Gastrocnemius medialis (tissue), 4 donors: ENCODE measurements around the gene CBARP. TPM values are rescaled to one million over a fixed set of nuclear protein-coding genes. Genes with fewer than 3 reads are reported as not detected.
A peak's percentile ranks its signal among the peaks of the same experiment; 100 is the strongest.

Experiments used
- ATAC-seq, 2 donors: fragments of 150-250 bp; one replicate each; pipeline ENCODE4 v1.9.1; 2016
- DNase-seq, 2 donors: peaks; one replicate each; pipeline ENCODE4 v3.0.0-alpha.2; 2019
- H3K27ac ChIP-seq, 4 donors: fragments of 200-600 bp; sonication (generic); 1 replicate in 1 of 4; 2 replicates in 3 of 4; pipeline ENCODE4 v1.5.1; 2016 to 2018; ENCODE audit warnings: mild to moderate bottlenecking in 2 of 4, moderate library complexity in 1 of 4
- H3K27me3 ChIP-seq, 3 donors: fragments of 200-600 bp; sonication (generic) in 2 of 3; 1 replicate in 1 of 3; 2 replicates in 2 of 3; pipeline versions ENCODE4 v1.5.1 to v1.6.0; 2016 to 2019; ENCODE audit warnings: mild to moderate bottlenecking in 1 of 3, moderate library complexity in 1 of 3
- H3K36me3 ChIP-seq, 2 donors: fragments of 200-600 bp; sonication (generic) in 1 of 2; one replicate each; pipeline ENCODE4 v1.5.1; 2017 to 2018
- H3K4me1 ChIP-seq, 2 donors: fragments of 200-600 bp; sonication (generic) in 1 of 2; one replicate each; pipeline ENCODE4 v1.5.1; 2016 to 2017; ENCODE audit warnings: mild to moderate bottlenecking in 2 of 2
- H3K4me3 ChIP-seq, 4 donors: fragments of 200-600 bp; sonication (generic) in 3 of 4; 1 replicate in 1 of 4; 2 replicates in 3 of 4; pipeline ENCODE4 v1.5.1; 2016 to 2019; ENCODE audit warnings: mild to moderate bottlenecking in 2 of 4
- H3K9me3 ChIP-seq, 3 donors: fragments of 200-600 bp; sonication (generic) in 2 of 3; 1 replicate in 1 of 3; 2 replicates in 2 of 3; pipeline ENCODE4 v1.5.1; 2016 to 2019
- CTCF ChIP-seq, 5 experiments: fragments of 450-650 bp in 3 of 5; fragments of 200-600 bp in 2 of 5; sonication (generic) in 2 of 5; IDR thresholded peaks in 4 of 5; conservative IDR thresholded peaks in 1 of 5; 1 replicate in 4 of 5; 2 replicates in 1 of 5; pipeline ENCODE4 v1.5.1; 2016 to 2019; ENCODE audit warnings: antibody characterized with exemption in 5 of 5, mild to moderate bottlenecking in 3 of 5, moderate library complexity in 3 of 5
- POLR2A ChIP-seq, 2 donors: fragments of 450-650 bp; IDR thresholded peaks; one replicate each; pipeline ENCODE4 v1.6.1; 2017; ENCODE audit warnings: antibody characterized with exemption in 2 of 2, mild to moderate bottlenecking in 2 of 2, moderate library complexity in 2 of 2
- in situ Hi-C, 4 donors: fragments of 200-750 bp; cut with MboI; loops; one replicate each; pipeline versions ENCODE4 v1.15.0 to v1.8.0; 2017; ENCODE audit warnings: low sequenced_read_pairs in 4 of 4
- intact Hi-C: fragments of 100-400 bp; cut with DNase I; formaldehyde crosslinking; loops from one replicate; pipeline ENCODE4 v1.15.1; 2023; ENCODE audit warnings: low total_unique reads
- total RNA-seq, 4 donors: library from RNA; depleted of rRNA; stranded (reverse); fragments of >200 nt; gene quantifications; one replicate each; pipeline versions ENCODE4 v1.1.0 to v1.2.3, GENCODE V29; 2016

Gene CBARP
- total RNA-seq, 4 donors from 2014 or later, result 0.10 to 1.3 (median 0.53) TPM

GRCh38 chr19:1251330-1252220 is 13.8 kb upstream of the CBARP start:
- in situ Hi-C loops (no loop called here), intact Hi-C loops (no loop called here)
- H3K27me3 ChIP-seq, result no peaks in the 10 kb centered on the region
- H3K4me3 ChIP-seq, result peak overlapping the region; percentile 69 to 85 (median 84)
- ATAC-seq, result no peak
- H3K9me3 ChIP-seq, result no peaks in the 10 kb centered on the region
- TF ChIP-seq POLR2A (IDR thresholded peaks at IDR 0.05) (peak in 1 of 2 donors; percentile 24), CTCF (IDR thresholded peaks at IDR 0.05 in 4 of 5, conservative IDR thresholded peaks at IDR 0.05 in 1 of 5) (no peak)
- H3K36me3 ChIP-seq, result peaks cover 0 to 38% of the 10 kb centered on the region in 2 donors
- DNase-seq, result peak; percentile 61 to 79
- peaks cover 48 to 64% of the 10 kb centered on the region in 2 donors for H3K4me1 ChIP-seq
- peak overlapping the region; percentile 94 to 99 (median 96) for H3K27ac ChIP-seq

- Histone ChIP-seq H3K4me3 (peak overlapping the region; percentile 69 to 85 (median 84)), H3K9me3 (no peaks in the 10 kb centered on the region), H3K36me3 (peaks cover 0 to 29% of the 10 kb centered on the region in 2 donors), H3K27me3 (no peaks in the 10 kb centered on the region), H3K27ac (peak overlapping the region; percentile 94 to 99 (median 96)), H3K4me1 (peaks cover 48 to 66% of the 10 kb centered on the region in 2 donors)
- intact Hi-C loops (no loop called here), in situ Hi-C loops (no loop called here)
- DNase-seq, result peak in 1 of 2 donors; percentile 59
- ATAC-seq, result no peak
- TF ChIP-seq POLR2A (IDR thresholded peaks at IDR 0.05) (no peak), CTCF (IDR thresholded peaks at IDR 0.05 in 4 of 5, conservative IDR thresholded peaks at IDR 0.05 in 1 of 5) (no peak)
Observed at GRCh38 chr19:1250437-1251260, 12.8 kb upstream of the CBARP start.

GRCh38 chr19:1249990-1250436 is 12.2 kb upstream of the CBARP start:
- Histone ChIP-seq H3K9me3 (no peaks in the 10 kb centered on the region), H3K27me3 (no peaks in the 10 kb centered on the region), H3K4me1 (peaks cover 51 to 67% of the 10 kb centered on the region in 2 donors), H3K27ac (peak overlapping the region; percentile 94 to 99 (median 96)), H3K4me3 (peak overlapping the region; percentile 69 to 87 (median 84)), H3K36me3 (peaks cover 0 to 23% of the 10 kb centered on the region in 2 donors)
- no peak for DNase-seq
- in situ Hi-C loops (no loop called here), intact Hi-C loops (loop anchor here (1.0 to 10.0 kb wide), 3 partner anchors 11 to 915 kb away; partner anchors contain the start of gene DOT1L)
- ATAC-seq, result no peak
- TF ChIP-seq POLR2A (IDR thresholded peaks at IDR 0.05) (no peak), CTCF (IDR thresholded peaks at IDR 0.05 in 4 of 5, conservative IDR thresholded peaks at IDR 0.05 in 1 of 5) (peak in 1 of 5 experiments; percentile 9)

- DNase-seq, result peak; percentile 87 to 94
- H3K27me3 ChIP-seq, result no peaks in the 10 kb centered on the region
- TF ChIP-seq POLR2A (IDR thresholded peaks at IDR 0.05) (peak; percentile 94 to 100), CTCF (IDR thresholded peaks at IDR 0.05 in 4 of 5, conservative IDR thresholded peaks at IDR 0.05 in 1 of 5) (no peak)
- in situ Hi-C loops, result no loop called here
- no peaks in the 10 kb centered on the region for H3K9me3 ChIP-seq
- H3K4me3 ChIP-seq, result peak overlapping the region; percentile 69 to 89 (median 85)
- H3K36me3 ChIP-seq, result peaks cover 0 to 17% of the 10 kb centered on the region in 2 donors
- peaks cover 51 to 67% of the 10 kb centered on the region in 2 donors for H3K4me1 ChIP-seq
- peak overlapping the region; percentile 95 to 100 (median 98) for H3K27ac ChIP-seq
- peak; percentile 12 for ATAC-seq
- intact Hi-C loops, result loop anchor here (1.0 to 10.0 kb wide), 3 partner anchors 12 to 915 kb away; partner anchors contain the start of gene DOT1L
Observed at GRCh38 chr19:1249298-1249989, 11.6 kb upstream of the CBARP start.
